IMR-90 (cell line): Measurements from ENCODE around the gene SCLY. TPM values are rescaled to one million over a fixed set of nuclear protein-coding genes. Genes with fewer than 3 reads are reported as not detected.

Experiments used
- ATAC-seq: fragments of 200-7000 bp; cut with Tn5 transposase; 2 replicates; pipeline ENCODE4 v1.9.1; 2020; ENCODE audit warnings: low read depth, mild to moderate bottlenecking, moderate library complexity
- BruUV-seq: library from RNA; stranded (reverse); fragments of 400-500 nt; replicated peaks from 2 replicates; lab custom pipeline; 2021; lab: Mats Ljungman, UMichigan
- CTCF ChIA-PET: fragments of 300-600 bp; formaldehyde crosslinking; extraction: SDS; loops from one replicate; lab custom pipeline; 2021; ENCODE audit warnings: antibody characterized with exemption; lab: Yijun Ruan, JAX
- POLR2A ChIA-PET: fragments of 300-600 bp; sonication (Branson Sonifier 250); formaldehyde crosslinking; loops from one replicate; lab custom pipeline; 2022; ENCODE audit warnings: antibody characterized with exemption; ENCODE audit not compliant: unreplicated experiment; lab: Charles Lee
- DNase-seq: peaks from one replicate; pipeline ENCODE4 v3.0.0; 2013
- H2AFZ ChIP-seq: replicated peaks from 2 replicates; pipeline ENCODE3; 2013; ENCODE audit warnings: low read length, mild to moderate bottlenecking; ENCODE audit not compliant: poor library complexity
- H2AK5ac ChIP-seq: 2 replicates; pipeline ENCODE4 v1.6.1; 2013; ENCODE audit warnings: low read depth, low read length, inconsistent platforms
- H2AK9ac ChIP-seq: replicated peaks from 2 replicates; pipeline ENCODE3; 2013; ENCODE audit warnings: mild to moderate bottlenecking, low read depth, low read length, moderate library complexity; ENCODE audit not compliant: poor library complexity
- H2BK120ac ChIP-seq: 2 replicates; pipeline ENCODE4 v1.6.1; 2013; ENCODE audit warnings: low read depth, low read length, inconsistent platforms
- H2BK15ac ChIP-seq: 3 replicates; pipeline ENCODE4 v1.6.1; 2013; ENCODE audit warnings: low read depth, low read length, inconsistent platforms
- H2BK20ac ChIP-seq: 2 replicates; pipeline ENCODE4 v1.6.1; 2013; ENCODE audit warnings: low read depth, mild to moderate bottlenecking, inconsistent platforms, low read length, moderate library complexity
- H2BK5ac ChIP-seq: 2 replicates; pipeline ENCODE4 v1.6.1; 2013; ENCODE audit warnings: mild to moderate bottlenecking, low read depth, low read length, inconsistent platforms; ENCODE audit not compliant: poor library complexity, severe bottlenecking
- H3K14ac ChIP-seq: replicated peaks from 2 replicates; pipeline ENCODE4 v1.6.1; 2013; ENCODE audit warnings: low read depth, low read length, inconsistent platforms
- H3K18ac ChIP-seq: 2 replicates; pipeline ENCODE4 v1.6.1; 2013; ENCODE audit warnings: low read depth, low read length, control low read depth
- H3K23ac ChIP-seq: 2 replicates; pipeline ENCODE4 v1.6.1; 2013; ENCODE audit warnings: low read depth, low read length, inconsistent platforms
- H3K27ac ChIP-seq: 2 replicates; pipeline ENCODE4 v1.5.1; 2013; ENCODE audit warnings: mild to moderate bottlenecking, control low read depth, low read length; ENCODE audit not compliant: insufficient read depth
- H3K27me3 ChIP-seq: 2 replicates; pipeline ENCODE4 v1.6.1; 2013; ENCODE audit warnings: low read length; ENCODE audit not compliant: control insufficient read depth, insufficient read depth
- H3K36me3 ChIP-seq: 2 replicates; pipeline ENCODE4 v1.6.1; 2013; ENCODE audit warnings: low read length, mixed read lengths; ENCODE audit not compliant: control insufficient read depth, insufficient read depth
- H3K4ac ChIP-seq: 2 replicates; pipeline ENCODE4 v1.6.1; 2013; ENCODE audit warnings: low read depth, low read length, inconsistent platforms
- H3K4me1 ChIP-seq: 2 replicates; pipeline ENCODE4 v1.6.1; 2013; ENCODE audit warnings: low read length, mixed read lengths; ENCODE audit not compliant: control insufficient read depth, insufficient read depth
- H3K4me2 ChIP-seq: 2 replicates; pipeline ENCODE4 v1.6.1; 2013; ENCODE audit warnings: low read depth, mild to moderate bottlenecking, control low read depth, low read length, moderate library complexity
- H3K4me3 ChIP-seq: 2 replicates; pipeline ENCODE4 v1.5.1; 2013; ENCODE audit warnings: low read depth, mild to moderate bottlenecking, control low read depth, low read length, moderate library complexity; ENCODE audit not compliant: insufficient read depth
- H3K56ac ChIP-seq: 2 replicates; pipeline ENCODE4 v1.6.1; 2013; ENCODE audit warnings: low read length, inconsistent platforms; ENCODE audit not compliant: insufficient read depth; ENCODE audit errors: extremely low read depth
- H3K79me1 ChIP-seq, 2 experiments: 2 replicates each; pipeline ENCODE4 v1.6.1; 2013; ENCODE audit warnings: low read length in 2 of 2, inconsistent platforms in 1 of 2, low read depth in 1 of 2
- H3K9ac ChIP-seq: 2 replicates; pipeline ENCODE4 v1.6.1; 2013; ENCODE audit warnings: low read depth, low read length, control low read depth
- H3K9me1 ChIP-seq: 2 replicates; pipeline ENCODE4 v1.6.1; 2013; ENCODE audit warnings: low read length, inconsistent platforms; ENCODE audit not compliant: insufficient read depth
- H3K9me3 ChIP-seq: 2 replicates; pipeline ENCODE4 v1.6.1; 2013; ENCODE audit warnings: low read length; ENCODE audit not compliant: control insufficient read depth, insufficient read depth
- H4K20me1 ChIP-seq: 2 replicates; pipeline ENCODE4 v1.6.1; 2013; ENCODE audit warnings: low read length, inconsistent platforms; ENCODE audit not compliant: insufficient read depth
- H4K5ac ChIP-seq: 2 replicates; pipeline ENCODE4 v1.6.1; 2013; ENCODE audit warnings: mild to moderate bottlenecking, low read depth, low read length, control low read depth
- H4K8ac ChIP-seq, 2 experiments: 2 replicates each; pipeline ENCODE4 v1.6.1; 2013; ENCODE audit warnings: low read depth in 2 of 2, low read length in 2 of 2, control low read depth in 1 of 2, inconsistent platforms in 1 of 2
- H4K91ac ChIP-seq: 2 replicates; pipeline ENCODE4 v1.6.1; 2013; ENCODE audit warnings: low read depth, low read length, inconsistent platforms; ENCODE audit not compliant: insufficient read depth
- MAFK ChIP-seq: IDR thresholded peaks from 2 replicates; pipeline ENCODE4 v1.6.1; 2012; ENCODE audit warnings: low read depth, low read length, improper control_type of control experiment
- MAZ ChIP-seq: IDR thresholded peaks from 2 replicates; pipeline ENCODE4 v1.6.1; 2012; ENCODE audit warnings: low read depth, mild to moderate bottlenecking, low read length, improper control_type of control experiment, moderate library complexity, borderline replicate concordance
- RAD21 ChIP-seq: IDR thresholded peaks from 2 replicates; pipeline ENCODE4 v1.6.1; 2012; ENCODE audit warnings: low read length, improper control_type of control experiment
- RFX5 ChIP-seq: IDR thresholded peaks from 2 replicates; pipeline ENCODE4 v1.8.0; 2012; ENCODE audit warnings: low read depth, mild to moderate bottlenecking, low read length, moderate library complexity
- WGBS, 2 experiments: methylation state at CpG; one replicate each; pipeline versions ENCODE4 v1.1.5 to v1.1.7; 2013; ENCODE audit warnings: missing lambda C conversion rate in 2 of 2; ENCODE audit not compliant: insufficient read length in 1 of 2; ENCODE audit errors: extremely low coverage in 2 of 2; 5-methylcytosine and 5-hydroxymethylcytosine counted together
- dilution Hi-C: fragments of 300-500 bp; cut with HindIII; formaldehyde crosslinking; loops from one replicate; pipeline ENCODE4 v1.14.3; 2018; ENCODE audit warnings: low sequenced_read_pairs; ENCODE audit not compliant: unreplicated experiment
- in situ Hi-C: fragments of 300-500 bp; cut with MboI; formaldehyde crosslinking; loops from 3 replicates; pipeline ENCODE4 v1.14.3; 2019; ENCODE audit warnings: low sequenced_read_pairs, inconsistent platforms, mixed read lengths
- intact Hi-C: fragments of 100-400 bp; cut with micrococcal nuclease; formaldehyde crosslinking; loops from 2 replicates; pipeline ENCODE4 v1.10.0; 2022
- polyA plus RNA-seq, 3 experiments: library from polyadenylated mRNA; depleted of rRNA; stranded (reverse); fragments of >200 nt; gene quantifications; 2 replicates each; pipeline ENCODE4 v1.2.3, GENCODE V29; 2012; ENCODE audit warnings: low replicate concordance in 1 of 3
- total RNA-seq: library from RNA; depleted of rRNA; stranded (reverse); fragments of >200 nt; gene quantifications from 2 replicates; pipeline ENCODE4 v1.2.3, GENCODE V29; 2012

The SCLY gene
- total and polyA plus RNA-seq, 2 of the 4 experiments (the other 2 are of a cell fraction), result 8.6 to 10.5 TPM

GRCh38 chr2:238122287-238123217, 61.8 kb downstream of the SCLY start (continued):
- TF ChIP-seq MAZ, result no peak

GRCh38 chr2:238123218-238123971, 62.6 kb downstream of the SCLY start:
- CTCF ChIA-PET, result no interaction called here

More at GRCh38 chr2:238123218-238123971, 62.6 kb downstream of the SCLY start:
- WGBS, 2 experiments, result 58% methylated on average over 5 of the region's 22 CpGs; no CpG with 5 or more reads in 1 of the 2 experiments
- H3K4ac ChIP-seq, result no peak overlapping the region
- no peak overlapping the region for H3K14ac ChIP-seq
- H3K56ac ChIP-seq, result no peak overlapping the region
- no peak overlapping the region for H3K9ac ChIP-seq
- H3K4me1 ChIP-seq, result peaks cover 10% of the 10 kb centered on the region
- dilution Hi-C loops, result no loop called here
- no peaks in the 10 kb centered on the region for H4K20me1 ChIP-seq
- no peak for DNase-seq
- ATAC-seq, result no peak
- no peak overlapping the region for H3K27ac ChIP-seq
- no peak overlapping the region for H2AK9ac ChIP-seq
- no peak overlapping the region for H2BK120ac ChIP-seq
- no peak overlapping the region for H3K18ac ChIP-seq
- H3K79me1 ChIP-seq, result no peaks in the 10 kb centered on the region
- peaks cover 33% of the 10 kb centered on the region for H3K27me3 ChIP-seq
- no peak overlapping the region for H2BK20ac ChIP-seq
- no peak overlapping the region for H3K23ac ChIP-seq
- H3K4me3 ChIP-seq, result no peak overlapping the region
- no peaks in the 10 kb centered on the region for H3K9me3 ChIP-seq
- no peak overlapping the region for H2BK5ac ChIP-seq
- TF ChIP-seq RAD21 (no peak), MAFK (no peak), RFX5 (no peak)
- H2BK15ac ChIP-seq, result no peak overlapping the region
- POLR2A ChIA-PET, result no interaction called here
- H3K36me3 ChIP-seq, result no peaks in the 10 kb centered on the region
- no peak overlapping the region for H2AFZ ChIP-seq
- H3K4me2 ChIP-seq, result no peak overlapping the region
- no peak overlapping the region for H2AK5ac ChIP-seq
- no peak overlapping the region for H4K5ac ChIP-seq
- no TSS peak for BruUV-seq
- intact Hi-C loops, result loop anchor here (5.0 kb wide), 1 partner anchor 266 kb away; the partner anchor contains the start of gene RAMP1
- peaks cover 5% of the 10 kb centered on the region; the same call in 1 of the 2 replicates for H3K9me1 ChIP-seq
- H4K8ac ChIP-seq, result no peak overlapping the region
- in situ Hi-C loops, result no loop called here
- H4K91ac ChIP-seq, result no peak overlapping the region
